GM21619 (cell line): ENCODE data around the gene SKAP1.
"Not testable (repeated sequence)": the region's sequence is repeated elsewhere in the genome, so short reads cannot be mapped to it uniquely, and the experiment has no call there.

Source experiments
- ATAC-seq: cut with Tn5 transposase; IDR thresholded peaks from one replicate; pipeline ENCODE4 v1.9.1; 2021; ENCODE audit not compliant: unreplicated experiment

The SKAP1 gene

GRCh38 chr17:48293319-48294019, 136.5 kb downstream of the SKAP1 start:
- no peak for ATAC-seq

GRCh38 chr17:48290378-48290777, 139.6 kb downstream of the SKAP1 start:
- no peak for ATAC-seq

- ATAC-seq: not testable (repeated sequence)
Measured at GRCh38 chr17:48286917-48287316, 143.1 kb downstream of the SKAP1 start.

- ATAC-seq: no peak
Measured at GRCh38 chr17:48285614-48286013, 144.4 kb downstream of the SKAP1 start.

GRCh38 chr17:48283907-48284306, 146.1 kb downstream of the SKAP1 start:
- ATAC-seq: no peak

- ATAC-seq: no peak
Measured at GRCh38 chr17:48283411-48283810, 146.6 kb downstream of the SKAP1 start.

GRCh38 chr17:48282303-48282702, 147.7 kb downstream of the SKAP1 start:
- no peak for ATAC-seq

GRCh38 chr17:48278760-48279491, 151.1 kb downstream of the SKAP1 start:
- no peak for ATAC-seq

GRCh38 chr17:48276776-48277175, 153.2 kb downstream of the SKAP1 start:
- ATAC-seq: no peak

GRCh38 chr17:48270899-48271298, 159.1 kb downstream of the SKAP1 start:
- no peak for ATAC-seq

GRCh38 chr17:48269209-48269608, 160.8 kb downstream of the SKAP1 start:
- no peak for ATAC-seq

GRCh38 chr17:48263731-48264035, 166.3 kb downstream of the SKAP1 start:
- ATAC-seq: no peak

- no peak for ATAC-seq
Measured at GRCh38 chr17:48262982-48263730, 166.9 kb downstream of the SKAP1 start.

GRCh38 chr17:48261297-48261880, 168.6 kb downstream of the SKAP1 start:
- no peak for ATAC-seq

- no peak for ATAC-seq
Measured at GRCh38 chr17:48259694-48260291, 170.2 kb downstream of the SKAP1 start.

GRCh38 chr17:48258331-48258730, 171.7 kb downstream of the SKAP1 start:
- no peak for ATAC-seq

- ATAC-seq: no peak
Measured at GRCh38 chr17:48255759-48256158, 174.3 kb downstream of the SKAP1 start.

GRCh38 chr17:48254896-48255295, 175.1 kb downstream of the SKAP1 start:
- no peak for ATAC-seq

GRCh38 chr17:48253975-48254374, 176.0 kb downstream of the SKAP1 start:
- no peak for ATAC-seq

- no peak for ATAC-seq
Measured at GRCh38 chr17:48251950-48252349, 178.1 kb downstream of the SKAP1 start.

GRCh38 chr17:48250949-48251348, 179.1 kb downstream of the SKAP1 start:
- ATAC-seq: no peak
